DMS114 treated with DMSO at 0.1 percent for 48 hours (cell line): ENCODE results near the gene APMAP.

Experiments used
- DNase-seq: peaks from one replicate; lab custom pipeline; 2025; ENCODE audit not compliant: unreplicated experiment; lab: John Stamatoyannopoulos, UW

Gene APMAP

GRCh38 chr20:24992487-24993205, at the start of gene APMAP:
Gene APMAP, minus strand, starts transcription at chr20:24992751. Its CDS starts 63 bp downstream, at chr20:24992688.
- DNase-seq, result peak; percentile 82

GRCh38 chr20:25041813-25042530, 49.4 kb upstream of the APMAP start:
- no peak for DNase-seq

- no peak for DNase-seq
Observed at GRCh38 chr20:25040438-25040831, 47.9 kb upstream of the APMAP start.

GRCh38 chr20:25039697-25040437, 47.3 kb upstream of the APMAP start:
- DNase-seq, result no peak

GRCh38 chr20:25038591-25039015, 46.1 kb upstream of the APMAP start:
- no peak for DNase-seq

- DNase-seq, result no peak
Observed at GRCh38 chr20:25038103-25038410, 45.5 kb upstream of the APMAP start.

- DNase-seq, result no peak
Observed at GRCh38 chr20:25037288-25038102, 44.9 kb upstream of the APMAP start.

- no peak for DNase-seq
Observed at GRCh38 chr20:25036331-25036936, 43.9 kb upstream of the APMAP start.

- DNase-seq, result no peak
Observed at GRCh38 chr20:25035921-25036320, 43.4 kb upstream of the APMAP start.

GRCh38 chr20:25033924-25034300, 41.4 kb upstream of the APMAP start:
- DNase-seq, result no peak

- DNase-seq, result no peak
Observed at GRCh38 chr20:25033265-25033923, 40.8 kb upstream of the APMAP start.

- no peak for DNase-seq
Observed at GRCh38 chr20:25032478-25033264, 40.1 kb upstream of the APMAP start.

- DNase-seq, result no peak
Observed at GRCh38 chr20:25032065-25032477, 39.5 kb upstream of the APMAP start.

GRCh38 chr20:25031241-25031640, 38.7 kb upstream of the APMAP start:
- DNase-seq, result no peak

GRCh38 chr20:25030649-25031207, 38.2 kb upstream of the APMAP start:
- no peak for DNase-seq

GRCh38 chr20:25030007-25030648, 37.6 kb upstream of the APMAP start:
- DNase-seq, result no peak

GRCh38 chr20:25025986-25026605, 33.5 kb upstream of the APMAP start:
- DNase-seq, result no peak
